Astrocyte (in vitro differentiated cells and primary cell): ENCODE data around the gene PCGF5.

Experiments used
- EZH2 ChIP-seq: IDR thresholded peaks from 2 replicates; pipeline ENCODE4 v1.6.1; 2012; ENCODE audit warnings: mild to moderate bottlenecking, low read length, inconsistent platforms; ENCODE audit not compliant: insufficient read depth
- TF ChIP-seq, protein P1 (sequence below): IDR thresholded peaks from 2 replicates; pipeline ENCODE4 v1.5.1; 2011; ENCODE audit warnings: low read depth, mild to moderate bottlenecking, inconsistent platforms, low read length, moderate library complexity; ENCODE audit not compliant: insufficient read depth

DNA sequence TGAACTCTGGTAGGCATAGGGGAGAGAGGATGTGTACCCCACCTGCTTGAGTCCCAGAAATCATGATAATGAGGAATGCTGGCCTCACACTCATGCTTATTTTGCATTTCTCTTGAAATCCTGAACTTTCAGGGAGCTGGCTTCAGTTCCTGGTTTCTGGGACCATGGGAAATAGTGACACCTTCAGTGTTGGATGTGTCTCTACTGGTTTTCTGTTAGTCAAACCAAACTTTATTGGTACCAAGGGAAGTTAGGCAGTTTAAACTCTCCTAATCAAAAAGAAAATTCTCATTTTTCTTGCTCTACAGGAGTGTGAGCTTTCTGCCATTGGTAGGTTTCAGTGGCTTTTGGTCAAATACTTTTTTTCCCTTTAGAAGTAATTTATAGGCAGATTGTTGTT lies 11.8 kb upstream of the PCGF5 start:
- TF ChIP-seq, protein P1, sequence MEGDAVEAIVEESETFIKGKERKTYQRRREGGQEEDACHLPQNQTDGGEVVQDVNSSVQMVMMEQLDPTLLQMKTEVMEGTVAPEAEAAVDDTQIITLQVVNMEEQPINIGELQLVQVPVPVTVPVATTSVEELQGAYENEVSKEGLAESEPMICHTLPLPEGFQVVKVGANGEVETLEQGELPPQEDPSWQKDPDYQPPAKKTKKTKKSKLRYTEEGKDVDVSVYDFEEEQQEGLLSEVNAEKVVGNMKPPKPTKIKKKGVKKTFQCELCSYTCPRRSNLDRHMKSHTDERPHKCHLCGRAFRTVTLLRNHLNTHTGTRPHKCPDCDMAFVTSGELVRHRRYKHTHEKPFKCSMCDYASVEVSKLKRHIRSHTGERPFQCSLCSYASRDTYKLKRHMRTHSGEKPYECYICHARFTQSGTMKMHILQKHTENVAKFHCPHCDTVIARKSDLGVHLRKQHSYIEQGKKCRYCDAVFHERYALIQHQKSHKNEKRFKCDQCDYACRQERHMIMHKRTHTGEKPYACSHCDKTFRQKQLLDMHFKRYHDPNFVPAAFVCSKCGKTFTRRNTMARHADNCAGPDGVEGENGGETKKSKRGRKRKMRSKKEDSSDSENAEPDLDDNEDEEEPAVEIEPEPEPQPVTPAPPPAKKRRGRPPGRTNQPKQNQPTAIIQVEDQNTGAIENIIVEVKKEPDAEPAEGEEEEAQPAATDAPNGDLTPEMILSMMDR = no peak
- TF ChIP-seq EZH2 = no peak
